ENCODE data around the gene RAB4A. TPM values are rescaled to one million over a fixed set of nuclear protein-coding genes. Genes with fewer than 3 reads are reported as not detected.
"Not testable (repeated sequence)": the region's sequence is repeated elsewhere in the genome, so short reads cannot be mapped to it uniquely, and the experiment has no call there.

RAB4A gene
- total RNA-seq, 1 experiment from 2014 or later, result 98.9 TPM

DNA sequence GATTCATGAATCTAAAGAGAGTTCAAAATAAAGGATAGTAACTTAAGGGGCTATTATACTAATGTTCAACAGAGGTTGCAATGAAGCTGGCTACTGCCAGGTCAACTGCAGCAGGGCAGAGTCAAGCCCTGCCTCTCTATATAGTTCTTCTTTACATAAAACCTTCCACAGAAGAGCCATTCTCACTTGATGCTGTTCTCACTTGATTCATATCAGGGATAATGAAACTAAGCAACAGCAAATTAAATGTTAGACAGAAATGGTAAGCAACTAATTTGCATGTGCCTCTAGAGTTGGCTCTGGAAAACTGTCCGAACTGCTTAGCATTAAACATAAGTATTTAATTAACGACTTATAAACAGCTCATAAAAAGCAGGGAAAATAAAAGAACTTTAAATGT, 54.5 kb downstream of the RAB4A start:
- H3K9me3 ChIP-seq, result no peaks in the 10 kb centered on the region
- H3K4me1 ChIP-seq, result no peaks in the 10 kb centered on the region
- no peak overlapping the region for H3K4me3 Mint-ChIP-seq (ENCODE audit: unreplicated experiment)
- no peaks in the 10 kb centered on the region for H3K27me3 Mint-ChIP-seq (ENCODE audit: insufficient read depth, unreplicated experiment)
- no peak overlapping the region for H3K4me3 ChIP-seq (ENCODE audit: low read depth, low read length)
- intact Hi-C loops (cut with micrococcal nuclease; ENCODE audit: unreplicated experiment), result no loop called here
- H3K27me3 ChIP-seq (replicated peaks; ENCODE audit: control insufficient read depth, insufficient read depth, low read length), result no peaks in the 10 kb centered on the region
- no peak overlapping the region for H3K27ac Mint-ChIP-seq (ENCODE audit: unreplicated experiment)
- no peak for TF ChIP-seq CTCF (IDR thresholded peaks at IDR 0.05; ENCODE audit: insufficient read depth in 1 of 2, low read depth in 1 of 2, low read length in 1 of 2, severe bottlenecking in 1 of 2, unreplicated experiment in 1 of 2)
- peaks cover 3% of the 10 kb centered on the region; the same call in 1 of the 2 replicates for H3K36me3 ChIP-seq (ENCODE audit: control insufficient read depth, insufficient read depth, low read length)
- no peaks in the 10 kb centered on the region for H3K9me3 Mint-ChIP-seq (ENCODE audit: unreplicated experiment)
- CTCF ChIA-PET, result no interaction called here
- POLR2A ChIA-PET, result no interaction called here
- no peak for DNase-seq
- H3K36me3 Mint-ChIP-seq (ENCODE audit: insufficient read depth, unreplicated experiment), result peaks cover 49% of the 10 kb centered on the region
- BruUV-seq (replicated peaks), result no TSS peak
- H3K4me1 Mint-ChIP-seq (ENCODE audit: low read depth, unreplicated experiment), result no peaks in the 10 kb centered on the region

DNA sequence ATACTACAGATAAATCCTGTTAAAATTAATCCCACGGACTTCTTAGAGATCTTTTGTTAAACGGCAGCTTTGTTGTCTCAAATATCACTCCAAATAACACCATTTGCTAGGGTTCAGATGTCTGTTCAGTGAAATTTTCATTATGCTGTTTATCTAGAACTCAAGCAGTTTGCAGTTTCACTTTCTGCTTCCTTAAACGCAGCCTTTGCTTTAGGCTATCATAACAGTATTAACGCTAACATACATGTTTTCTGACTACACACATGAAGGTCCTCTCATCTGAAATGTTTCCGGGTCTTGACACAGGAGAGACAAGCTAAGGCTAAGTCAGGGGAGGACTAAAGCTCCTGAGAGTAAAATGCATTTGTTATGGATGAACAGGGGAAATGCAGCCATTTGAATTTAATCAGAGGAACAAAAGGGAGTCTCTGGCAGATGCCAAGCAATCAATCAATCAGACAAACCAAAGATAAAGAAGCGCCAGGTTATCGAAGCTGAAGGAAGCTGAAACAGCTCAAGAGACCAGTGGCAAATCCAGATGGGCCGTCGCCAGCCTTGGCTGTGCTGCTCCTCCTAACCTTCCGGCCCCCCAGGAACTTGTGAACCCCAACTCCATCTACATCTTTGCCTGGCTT, 55.1 kb downstream of the RAB4A start:
- TF ChIP-seq CTCF (IDR thresholded peaks at IDR 0.05; ENCODE audit: insufficient read depth in 1 of 2, low read depth in 1 of 2, low read length in 1 of 2, severe bottlenecking in 1 of 2, unreplicated experiment in 1 of 2), result no peak
- Mint-ChIP-seq H3K27ac (ENCODE audit: unreplicated experiment) (no peak overlapping the region), H3K27me3 (ENCODE audit: insufficient read depth, unreplicated experiment) (no peaks in the 10 kb centered on the region), H3K9me3 (ENCODE audit: unreplicated experiment) (no peaks in the 10 kb centered on the region), H3K4me1 (ENCODE audit: low read depth, unreplicated experiment) (no peaks in the 10 kb centered on the region), H3K4me3 (ENCODE audit: unreplicated experiment) (no peak overlapping the region), H3K36me3 (ENCODE audit: insufficient read depth, unreplicated experiment) (peaks cover 53% of the 10 kb centered on the region)
- no peak for DNase-seq
- H3K36me3 ChIP-seq (ENCODE audit: control insufficient read depth, insufficient read depth, low read length), result peaks cover 3% of the 10 kb centered on the region; the same call in 1 of the 2 replicates
- intact Hi-C loops (cut with micrococcal nuclease; ENCODE audit: unreplicated experiment), result no loop called here
- BruUV-seq (replicated peaks), result no TSS peak
- ChIA-PET CTCF (no interaction called here), POLR2A (no interaction called here)
- no peaks in the 10 kb centered on the region for H3K4me1 ChIP-seq
- no peaks in the 10 kb centered on the region for H3K27me3 ChIP-seq (replicated peaks; ENCODE audit: control insufficient read depth, insufficient read depth, low read length)
- no peak overlapping the region for H3K4me3 ChIP-seq (ENCODE audit: low read depth, low read length)
- no peaks in the 10 kb centered on the region for H3K9me3 ChIP-seq

GRCh38 chr1:229326601-229327000, 55.7 kb downstream of the RAB4A start:
- DNase-seq, result no peak
- intact Hi-C loops (cut with micrococcal nuclease; ENCODE audit: unreplicated experiment), result no loop called here
- TF ChIP-seq CTCF (IDR thresholded peaks at IDR 0.05; ENCODE audit: insufficient read depth in 1 of 2, low read depth in 1 of 2, low read length in 1 of 2, severe bottlenecking in 1 of 2, unreplicated experiment in 1 of 2), result no peak
- Mint-ChIP-seq H3K4me3 (ENCODE audit: unreplicated experiment) (no peak overlapping the region), H3K27me3 (ENCODE audit: insufficient read depth, unreplicated experiment) (no peaks in the 10 kb centered on the region), H3K36me3 (ENCODE audit: insufficient read depth, unreplicated experiment) (peaks cover 50% of the 10 kb centered on the region), H3K4me1 (ENCODE audit: low read depth, unreplicated experiment) (no peaks in the 10 kb centered on the region), H3K27ac (ENCODE audit: unreplicated experiment) (no peak overlapping the region), H3K9me3 (ENCODE audit: unreplicated experiment) (no peaks in the 10 kb centered on the region)
- Histone ChIP-seq H3K27me3 (replicated peaks; ENCODE audit: control insufficient read depth, insufficient read depth, low read length) (no peaks in the 10 kb centered on the region), H3K4me3 (ENCODE audit: low read depth, low read length) (no peak overlapping the region), H3K4me1 (no peaks in the 10 kb centered on the region), H3K9me3 (no peaks in the 10 kb centered on the region), H3K36me3 (ENCODE audit: control insufficient read depth, insufficient read depth, low read length) (peaks cover 3% of the 10 kb centered on the region; the same call in 1 of the 2 replicates)
- ChIA-PET CTCF (no interaction called here), POLR2A (no interaction called here)
- BruUV-seq (replicated peaks), result no TSS peak

GRCh38 chr1:229327765-229328164, 56.9 kb downstream of the RAB4A start:
- BruUV-seq (replicated peaks); CTCF ChIA-PET; H3K4me1 ChIP-seq; H3K27me3 ChIP-seq (replicated peaks; ENCODE audit: control insufficient read depth, insufficient read depth, low read length); DNase-seq; H3K4me3 Mint-ChIP-seq (ENCODE audit: unreplicated experiment); H3K36me3 ChIP-seq (ENCODE audit: control insufficient read depth, insufficient read depth, low read length); H3K9me3 ChIP-seq; POLR2A ChIA-PET; intact Hi-C loops (cut with micrococcal nuclease; ENCODE audit: unreplicated experiment); H3K9me3 Mint-ChIP-seq (ENCODE audit: unreplicated experiment); H3K27me3 Mint-ChIP-seq (ENCODE audit: insufficient read depth, unreplicated experiment); H3K4me3 ChIP-seq (ENCODE audit: low read depth, low read length); H3K4me1 Mint-ChIP-seq (ENCODE audit: low read depth, unreplicated experiment); H3K27ac Mint-ChIP-seq (ENCODE audit: unreplicated experiment): not testable (repeated sequence)
- H3K36me3 Mint-ChIP-seq (ENCODE audit: insufficient read depth, unreplicated experiment), result peaks cover 44% of the 10 kb centered on the region
